WTC11 (cell line): ENCODE results near the gene ANAPC13.

Source experiments
- FOXP1 ChIP-seq: sonication (generic); formaldehyde crosslinking; IDR thresholded peaks from 2 replicates; pipeline ENCODE4 v1.8.0; 2022; ENCODE audit warnings: missing genetic modification reagents, mild to moderate bottlenecking, moderate library complexity, borderline replicate concordance
- IRF1 ChIP-seq: sonication (generic); formaldehyde crosslinking; IDR thresholded peaks from 2 replicates; pipeline ENCODE4 v1.8.0; 2023; ENCODE audit warnings: missing genetic modification reagents
- TEAD4 ChIP-seq: sonication (generic); formaldehyde crosslinking; IDR thresholded peaks from 2 replicates; pipeline ENCODE4 v1.8.0; 2022; ENCODE audit warnings: mild to moderate bottlenecking, missing genetic modification reagents
- ZBTB21 ChIP-seq: sonication (generic); formaldehyde crosslinking; IDR thresholded peaks from 2 replicates; pipeline ENCODE4 v1.8.1; 2023; ENCODE audit warnings: mild to moderate bottlenecking, missing genetic modification reagents, borderline replicate concordance
- ZNF232 ChIP-seq: sonication (generic); formaldehyde crosslinking; IDR thresholded peaks from 2 replicates; pipeline ENCODE4 v1.8.0; 2022; ENCODE audit warnings: mild to moderate bottlenecking, missing genetic modification reagents
- ZNF416 ChIP-seq: fragments of 250-450 bp; sonication (Bioruptor Pico); IDR thresholded peaks from 2 replicates; pipeline ENCODE4 v1.9.0; 2021; ENCODE audit warnings: mild to moderate bottlenecking, inconsistent platforms
- TF ChIP-seq, protein P1 (sequence below): sonication (generic); formaldehyde crosslinking; IDR thresholded peaks from 2 replicates; pipeline ENCODE4 v1.8.1; 2023; ENCODE audit warnings: mild to moderate bottlenecking, missing genetic modification reagents
- TF ChIP-seq, protein P2 (sequence below): fragments of 200-600 bp; IDR thresholded peaks from 2 replicates; pipeline ENCODE4 v1.8.0; 2022; ENCODE audit warnings: antibody characterized with exemption

- TF ChIP-seq, protein P1, sequence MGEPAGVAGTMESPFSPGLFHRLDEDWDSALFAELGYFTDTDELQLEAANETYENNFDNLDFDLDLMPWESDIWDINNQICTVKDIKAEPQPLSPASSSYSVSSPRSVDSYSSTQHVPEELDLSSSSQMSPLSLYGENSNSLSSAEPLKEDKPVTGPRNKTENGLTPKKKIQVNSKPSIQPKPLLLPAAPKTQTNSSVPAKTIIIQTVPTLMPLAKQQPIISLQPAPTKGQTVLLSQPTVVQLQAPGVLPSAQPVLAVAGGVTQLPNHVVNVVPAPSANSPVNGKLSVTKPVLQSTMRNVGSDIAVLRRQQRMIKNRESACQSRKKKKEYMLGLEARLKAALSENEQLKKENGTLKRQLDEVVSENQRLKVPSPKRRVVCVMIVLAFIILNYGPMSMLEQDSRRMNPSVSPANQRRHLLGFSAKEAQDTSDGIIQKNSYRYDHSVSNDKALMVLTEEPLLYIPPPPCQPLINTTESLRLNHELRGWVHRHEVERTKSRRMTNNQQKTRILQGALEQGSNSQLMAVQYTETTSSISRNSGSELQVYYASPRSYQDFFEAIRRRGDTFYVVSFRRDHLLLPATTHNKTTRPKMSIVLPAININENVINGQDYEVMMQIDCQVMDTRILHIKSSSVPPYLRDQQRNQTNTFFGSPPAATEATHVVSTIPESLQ (CRISPR knock-in tag) = no peak
- TF ChIP-seq, protein P2, sequence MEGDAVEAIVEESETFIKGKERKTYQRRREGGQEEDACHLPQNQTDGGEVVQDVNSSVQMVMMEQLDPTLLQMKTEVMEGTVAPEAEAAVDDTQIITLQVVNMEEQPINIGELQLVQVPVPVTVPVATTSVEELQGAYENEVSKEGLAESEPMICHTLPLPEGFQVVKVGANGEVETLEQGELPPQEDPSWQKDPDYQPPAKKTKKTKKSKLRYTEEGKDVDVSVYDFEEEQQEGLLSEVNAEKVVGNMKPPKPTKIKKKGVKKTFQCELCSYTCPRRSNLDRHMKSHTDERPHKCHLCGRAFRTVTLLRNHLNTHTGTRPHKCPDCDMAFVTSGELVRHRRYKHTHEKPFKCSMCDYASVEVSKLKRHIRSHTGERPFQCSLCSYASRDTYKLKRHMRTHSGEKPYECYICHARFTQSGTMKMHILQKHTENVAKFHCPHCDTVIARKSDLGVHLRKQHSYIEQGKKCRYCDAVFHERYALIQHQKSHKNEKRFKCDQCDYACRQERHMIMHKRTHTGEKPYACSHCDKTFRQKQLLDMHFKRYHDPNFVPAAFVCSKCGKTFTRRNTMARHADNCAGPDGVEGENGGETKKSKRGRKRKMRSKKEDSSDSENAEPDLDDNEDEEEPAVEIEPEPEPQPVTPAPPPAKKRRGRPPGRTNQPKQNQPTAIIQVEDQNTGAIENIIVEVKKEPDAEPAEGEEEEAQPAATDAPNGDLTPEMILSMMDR = no peak
- no peak for TF ChIP-seq ZNF232
- no peak for TF ChIP-seq TEAD4 (CRISPR knock-in tag)
- TF ChIP-seq FOXP1 = no peak
- TF ChIP-seq IRF1 (CRISPR knock-in tag) = no peak
- TF ChIP-seq ZNF416 (CRISPR knock-in tag) = no peak
- TF ChIP-seq ZBTB21 (CRISPR knock-in tag) = no peak
These were observed 39.0 kb downstream of the ANAPC13 start for GRCh38 chr3:134446800-134447199.
